Measurements from ENCODE around the gene SLC2A6. TPM values are rescaled to one million over a fixed set of nuclear protein-coding genes. Genes with fewer than 3 reads are reported as not detected.

SLC2A6 gene
- total RNA-seq, 4 donors from 2014 or later, result 1.1 to 3.8 (median 2.5) TPM

DNA sequence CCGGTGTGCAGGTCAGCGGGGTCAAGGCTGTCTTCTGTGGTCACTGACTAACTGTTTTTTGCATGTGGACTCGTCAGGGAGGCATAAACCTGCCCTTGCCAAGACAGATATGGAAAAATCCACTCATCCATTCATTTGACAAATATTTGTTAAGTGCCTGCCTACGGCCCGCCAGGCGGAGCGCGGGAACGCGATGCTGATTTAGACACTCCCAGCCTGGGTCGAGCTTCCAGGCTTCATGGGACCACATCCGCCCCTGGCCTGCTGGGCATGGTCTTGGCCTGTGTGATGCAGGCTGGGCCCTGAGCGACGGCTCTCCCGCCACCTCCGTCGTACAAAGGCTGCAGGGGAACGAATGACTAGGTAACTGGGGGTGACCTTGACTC lies 27.7 kb upstream of the SLC2A6 start:
- intact Hi-C loops (cut with DNase I), result no loop called here
- Histone ChIP-seq H3K4me1 (peaks cover 11 to 15% of the 10 kb centered on the region in 2 donors), H3K27ac (no peak overlapping the region), H3K4me3 (replicated peaks in 1 of 3) (no peak overlapping the region), H3K9me3 (no peaks in the 10 kb centered on the region), H3K36me3 (no peaks in the 10 kb centered on the region), H3K27me3 (no peaks in the 10 kb centered on the region)
- DNase-seq, result peak in 1 of 2 donors; percentile 23
- no peak for TF ChIP-seq POLR2A (IDR thresholded peaks at IDR 0.05)
- TF ChIP-seq, protein P1, sequence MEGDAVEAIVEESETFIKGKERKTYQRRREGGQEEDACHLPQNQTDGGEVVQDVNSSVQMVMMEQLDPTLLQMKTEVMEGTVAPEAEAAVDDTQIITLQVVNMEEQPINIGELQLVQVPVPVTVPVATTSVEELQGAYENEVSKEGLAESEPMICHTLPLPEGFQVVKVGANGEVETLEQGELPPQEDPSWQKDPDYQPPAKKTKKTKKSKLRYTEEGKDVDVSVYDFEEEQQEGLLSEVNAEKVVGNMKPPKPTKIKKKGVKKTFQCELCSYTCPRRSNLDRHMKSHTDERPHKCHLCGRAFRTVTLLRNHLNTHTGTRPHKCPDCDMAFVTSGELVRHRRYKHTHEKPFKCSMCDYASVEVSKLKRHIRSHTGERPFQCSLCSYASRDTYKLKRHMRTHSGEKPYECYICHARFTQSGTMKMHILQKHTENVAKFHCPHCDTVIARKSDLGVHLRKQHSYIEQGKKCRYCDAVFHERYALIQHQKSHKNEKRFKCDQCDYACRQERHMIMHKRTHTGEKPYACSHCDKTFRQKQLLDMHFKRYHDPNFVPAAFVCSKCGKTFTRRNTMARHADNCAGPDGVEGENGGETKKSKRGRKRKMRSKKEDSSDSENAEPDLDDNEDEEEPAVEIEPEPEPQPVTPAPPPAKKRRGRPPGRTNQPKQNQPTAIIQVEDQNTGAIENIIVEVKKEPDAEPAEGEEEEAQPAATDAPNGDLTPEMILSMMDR (IDR thresholded peaks at IDR 0.05), result no peak
- WGBS, 2 donors, result 77 to 95% methylated on average over 10 to 18 of the region's 18 CpGs

DNA sequence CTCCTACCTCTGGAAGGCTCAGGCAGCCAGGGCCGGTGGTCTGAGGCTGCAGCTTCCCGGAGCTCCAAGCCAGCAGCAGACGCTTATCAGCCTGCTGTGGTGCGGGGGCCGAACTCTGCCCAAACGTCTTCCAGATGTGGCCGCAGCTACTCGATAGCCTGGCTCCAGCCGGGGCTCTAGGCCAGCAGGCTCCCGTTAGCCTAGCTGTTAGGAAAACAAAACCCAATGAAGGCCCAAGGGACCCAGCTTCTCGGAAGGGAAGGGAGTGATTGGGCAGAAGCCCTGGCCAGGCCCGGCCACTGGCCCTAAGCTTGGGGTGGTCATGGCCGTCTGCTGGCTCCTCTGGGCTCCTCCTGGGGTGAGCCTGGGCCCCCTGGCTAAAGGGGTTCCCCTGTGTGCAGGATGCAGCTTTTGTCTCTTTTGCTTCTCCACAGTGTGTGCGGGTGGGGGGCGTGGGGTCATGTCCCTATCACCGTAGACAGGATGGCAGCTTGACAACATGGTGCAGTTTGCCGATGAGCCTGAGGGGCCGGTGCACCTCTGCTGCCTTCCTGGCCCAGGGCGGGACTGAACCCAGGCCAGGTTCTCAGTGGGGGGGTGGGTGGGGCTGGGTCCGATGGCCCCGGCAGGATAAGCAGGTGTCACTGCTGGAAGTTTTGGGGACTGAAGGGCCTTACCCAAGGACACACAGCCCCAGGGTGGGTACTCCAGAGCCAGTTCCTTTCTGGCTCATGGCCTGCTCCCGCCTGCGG lies 27.2 kb upstream of the SLC2A6 start:
- TF ChIP-seq, protein P1 (IDR thresholded peaks at IDR 0.05), result no peak
- TF ChIP-seq POLR2A (IDR thresholded peaks at IDR 0.05), result no peak
- no peaks in the 10 kb centered on the region for H3K36me3 ChIP-seq
- DNase-seq, result peak; percentile 28 to 31
- peaks cover 11 to 15% of the 10 kb centered on the region in 2 donors for H3K4me1 ChIP-seq
- H3K27ac ChIP-seq, result no peak overlapping the region
- no peaks in the 10 kb centered on the region for H3K9me3 ChIP-seq
- 74 to 76% methylated on average over 17 to 18 of the region's 23 CpGs for WGBS, 2 donors
- no peaks in the 10 kb centered on the region for H3K27me3 ChIP-seq
- intact Hi-C loops (cut with DNase I), result no loop called here
- H3K4me3 ChIP-seq (replicated peaks in 1 of 3), result no peak overlapping the region

DNA sequence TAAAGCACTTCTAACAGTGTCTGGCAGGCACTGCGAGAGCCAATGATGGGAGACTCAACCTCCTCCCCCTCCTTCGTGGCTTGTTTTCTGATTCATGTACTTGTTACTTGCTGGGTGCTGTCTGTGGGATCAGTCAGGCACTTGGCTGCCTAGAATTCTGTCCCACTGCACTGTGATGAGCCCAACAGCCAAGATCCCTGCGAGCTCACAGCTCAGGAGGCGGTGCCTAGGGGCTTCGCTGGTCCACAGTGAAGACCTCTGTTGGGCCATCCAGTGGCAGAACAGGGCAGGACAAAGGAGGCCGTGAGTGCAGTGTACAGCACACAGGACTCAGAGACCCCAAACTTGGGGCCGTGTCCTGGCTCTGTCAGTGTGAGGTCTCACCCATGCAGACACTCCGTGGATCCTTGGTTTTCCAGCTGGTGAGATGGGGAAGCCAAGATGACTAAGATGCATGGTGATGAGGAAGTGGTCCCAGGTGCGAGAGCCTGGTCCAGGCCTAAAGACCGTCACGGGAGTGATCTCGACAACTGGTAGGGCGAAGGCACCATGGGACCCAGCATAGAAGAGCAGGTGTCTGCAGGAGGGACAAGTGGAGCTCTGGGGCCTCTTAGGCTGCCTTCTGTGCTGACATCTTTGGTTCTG lies 26.4 kb upstream of the SLC2A6 start:
- WGBS, 2 donors, result 82 to 87% methylated on average over 13 of the region's 13 CpGs
- no peak for TF ChIP-seq POLR2A (IDR thresholded peaks at IDR 0.05)
- TF ChIP-seq, protein P1 (IDR thresholded peaks at IDR 0.05), result no peak
- peaks cover 11 to 15% of the 10 kb centered on the region in 2 donors for H3K4me1 ChIP-seq
- no peaks in the 10 kb centered on the region for H3K36me3 ChIP-seq
- intact Hi-C loops (cut with DNase I), result no loop called here
- no peak overlapping the region for H3K4me3 ChIP-seq (replicated peaks in 1 of 3)
- DNase-seq, result no peak
- H3K27ac ChIP-seq, result no peak overlapping the region
- H3K9me3 ChIP-seq, result no peaks in the 10 kb centered on the region
- H3K27me3 ChIP-seq, result no peaks in the 10 kb centered on the region

DNA sequence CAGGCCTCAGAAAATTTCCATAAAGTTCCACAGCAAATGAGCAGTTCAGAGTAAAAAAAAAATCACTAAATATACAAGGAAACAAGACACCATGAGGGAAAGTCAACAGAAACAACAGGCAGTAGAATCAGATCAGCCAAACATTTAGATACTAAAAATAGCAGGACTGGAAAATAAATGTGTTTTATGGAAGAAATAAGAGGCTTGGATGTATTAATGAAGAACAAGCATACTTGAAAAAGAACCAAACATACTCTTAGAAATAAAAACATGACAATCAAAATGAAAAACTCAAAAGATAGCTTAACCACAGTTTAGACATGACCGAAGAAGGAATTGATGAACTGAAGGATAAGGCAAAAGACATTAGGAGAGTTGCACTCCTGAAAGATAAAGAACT lies 23.2 kb upstream of the SLC2A6 start:
- TF ChIP-seq, protein P1 (IDR thresholded peaks at IDR 0.05), result no peak
- TF ChIP-seq POLR2A (IDR thresholded peaks at IDR 0.05), result no peak
- no peak for DNase-seq
- WGBS, 2 donors, result 94 to 96% methylated on average over 1 of the region's 1 CpG

DNA sequence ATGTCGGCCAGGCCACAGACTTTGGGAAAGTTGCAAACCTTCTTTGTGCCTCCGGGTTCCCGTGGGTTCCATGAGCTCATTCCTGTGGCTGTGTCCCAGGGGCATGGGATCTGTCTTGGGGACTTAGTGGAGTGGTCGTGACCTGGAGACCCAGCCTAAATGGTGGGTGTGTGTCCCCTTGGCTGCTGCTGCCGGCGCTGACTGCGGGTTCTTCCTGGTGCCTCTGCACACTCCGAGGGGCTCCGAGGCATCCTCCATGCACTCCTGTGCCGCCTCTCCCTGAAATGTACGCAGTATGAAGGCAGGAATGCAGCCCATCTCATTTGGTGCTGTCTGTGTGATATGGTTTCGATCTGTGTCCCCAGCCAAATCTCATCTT lies 21.0 kb upstream of the SLC2A6 start:
- intact Hi-C loops (cut with DNase I), result no loop called here
- Histone ChIP-seq H3K36me3 (no peaks in the 10 kb centered on the region), H3K27me3 (no peaks in the 10 kb centered on the region), H3K4me1 (no peaks in the 10 kb centered on the region), H3K27ac (no peak overlapping the region), H3K4me3 (replicated peaks in 1 of 3) (no peak overlapping the region), H3K9me3 (no peaks in the 10 kb centered on the region)
- TF ChIP-seq, protein P1 (IDR thresholded peaks at IDR 0.05), result no peak
- no peak for TF ChIP-seq POLR2A (IDR thresholded peaks at IDR 0.05)
- WGBS, 2 donors, result 77 to 91% methylated on average over 10 to 12 of the region's 12 CpGs
- no peak for DNase-seq

More for the DNA sequence above, 23.2 kb upstream of the SLC2A6 start:
- H3K4me1 ChIP-seq, result no peaks in the 10 kb centered on the region
- H3K36me3 ChIP-seq, result no peaks in the 10 kb centered on the region
- H3K4me3 ChIP-seq (replicated peaks in 1 of 3), result no peak overlapping the region
- H3K9me3 ChIP-seq, result no peaks in the 10 kb centered on the region
- intact Hi-C loops (cut with DNase I), result no loop called here
- H3K27ac ChIP-seq, result no peak overlapping the region
- no peaks in the 10 kb centered on the region for H3K27me3 ChIP-seq
